ENCODE results near the gene ACOT7. TPM values are rescaled to one million over a fixed set of nuclear protein-coding genes. Genes with fewer than 3 reads are reported as not detected.

Gene ACOT7
- total and polyA plus RNA-seq, 2 experiments from 2014 or later = 167 to 169 TPM

GRCh38 chr1:6426277-6426971 lies 32.9 kb upstream of the ACOT7 start:
- ATAC-seq (no peak), DNase-seq (ENCODE audit: low spot score) (no peak)
- Mint-ChIP-seq H3K27ac (no peak overlapping the region), H3K36me3 (ENCODE audit: low read depth) (no peaks in the 10 kb centered on the region), H3K4me1 (peaks cover 23% of the 10 kb centered on the region; the same call in 2 of the 3 replicates), H3K27me3 (ENCODE audit: insufficient read depth, low read depth, poor library complexity) (peaks cover 67% of the 10 kb centered on the region), H3K4me3 (no peak overlapping the region), H3K9me3 (no peaks in the 10 kb centered on the region)
- no peak overlapping the region for H2AFZ ChIP-seq
- H3K27ac ChIP-seq (ENCODE audit: low read depth) = no peak overlapping the region
- peaks cover 60% of the 10 kb centered on the region for H3K27me3 ChIP-seq (ENCODE audit: insufficient read depth)
- peaks cover 16% of the 10 kb centered on the region for H3F3A ChIP-seq (replicated peaks; ENCODE audit: low read depth)
- no peak overlapping the region for H3K4me2 ChIP-seq
- no peaks in the 10 kb centered on the region; the same call in 1 of the 2 replicates for H3K4me1 ChIP-seq (ENCODE audit: insufficient read depth)
- no peaks in the 10 kb centered on the region for H3K36me3 ChIP-seq (ENCODE audit: insufficient read depth)
- no peaks in the 10 kb centered on the region for H4K20me1 ChIP-seq (replicated peaks; ENCODE audit: insufficient read depth)
- no peaks in the 10 kb centered on the region for H3K79me2 ChIP-seq (replicated peaks; ENCODE audit: insufficient read depth)
- TF ChIP-seq STAT1 (IDR thresholded peaks at IDR 0.05; ENCODE audit: unreplicated experiment) = no peak
- no peak for TF ChIP-seq NANOG (IDR thresholded peaks at IDR 0.05; ENCODE audit: borderline replicate concordance)
- TF ChIP-seq CTCF (conservative IDR thresholded peaks at IDR 0.05; ENCODE audit: low read depth in 2 of 2) = no peak
- H3K9me2 ChIP-seq (ENCODE audit: insufficient read depth) = no peaks in the 10 kb centered on the region
- H3K4me3 ChIP-seq = no peak overlapping the region

- H3K4me3 ChIP-seq = no peak overlapping the region
- Mint-ChIP-seq H3K27ac (no peak overlapping the region), H3K4me3 (no peak overlapping the region), H3K27me3 (ENCODE audit: insufficient read depth, low read depth, poor library complexity) (peaks cover 71% of the 10 kb centered on the region), H3K4me1 (peaks cover 22% of the 10 kb centered on the region; the same call in 2 of the 3 replicates), H3K36me3 (ENCODE audit: low read depth) (no peaks in the 10 kb centered on the region), H3K9me3 (no peaks in the 10 kb centered on the region)
- peaks cover 3% of the 10 kb centered on the region; the same call in 1 of the 2 replicates for H3K4me1 ChIP-seq (ENCODE audit: insufficient read depth)
- peaks cover 22% of the 10 kb centered on the region for H3F3A ChIP-seq (replicated peaks; ENCODE audit: low read depth)
- no peaks in the 10 kb centered on the region for H3K9me2 ChIP-seq (ENCODE audit: insufficient read depth)
- H4K20me1 ChIP-seq (replicated peaks; ENCODE audit: insufficient read depth) = no peaks in the 10 kb centered on the region
- H3K79me2 ChIP-seq (replicated peaks; ENCODE audit: insufficient read depth) = no peaks in the 10 kb centered on the region
- no peaks in the 10 kb centered on the region for H3K36me3 ChIP-seq (ENCODE audit: insufficient read depth)
- DNase-seq (ENCODE audit: low spot score) (no peak), ATAC-seq (no peak)
- H3K27ac ChIP-seq (ENCODE audit: low read depth) = no peak overlapping the region
- H3K27me3 ChIP-seq (ENCODE audit: insufficient read depth) = peaks cover 67% of the 10 kb centered on the region
- H3K4me2 ChIP-seq = no peak overlapping the region
- TF ChIP-seq NANOG (IDR thresholded peaks at IDR 0.05; ENCODE audit: borderline replicate concordance) (no peak), ZNF331 (CRISPR knock-in tag; IDR thresholded peaks at IDR 0.05; ENCODE audit: low read depth) (no peak), REST (IDR thresholded peaks at IDR 0.05; ENCODE audit: unreplicated experiment) (no peak)
- no peak overlapping the region for H2AFZ ChIP-seq
Measured at GRCh38 chr1:6425658-6426057, 32.1 kb upstream of the ACOT7 start.

All from GM23338 (cell line).